Stimulated activated naive B cell treated with anti-CD40 and anti-IgM and Interleukin-4, amounts not matched to agents 10 μg/mL and 1 μg/mL and 100 μg/mL, for 72 hours (primary cell): ENCODE results near the gene QRICH1.

Experiments used
- ATAC-seq, 2 donors: fragments of 150-1000 bp; cut with Tn5 transposase; replicated peaks; 2 replicates each; pipeline ENCODE4 v1.10.0; 2021; ENCODE audit warnings: moderate library complexity in 1 of 2
- DNase-seq: peaks from one replicate; pipeline ENCODE4 v3.0.0; 2021
- H3K27ac Mint-ChIP-seq: one replicate; pipeline ENCODE4 v1.8.0; 2022; ENCODE audit warnings: mild to moderate bottlenecking, mixed read lengths
- H3K27me3 Mint-ChIP-seq, 2 donors: one replicate each; pipeline ENCODE4 v1.8.0; 2022; ENCODE audit warnings: mixed read lengths in 2 of 2
- H3K36me3 Mint-ChIP-seq, 2 donors: one replicate each; pipeline ENCODE4 v1.8.0; 2022; ENCODE audit warnings: mixed read lengths in 2 of 2, mild to moderate bottlenecking in 1 of 2
- H3K4me1 Mint-ChIP-seq, 2 donors: one replicate each; pipeline ENCODE4 v1.8.0; 2022; ENCODE audit warnings: mixed read lengths in 2 of 2, mild to moderate bottlenecking in 1 of 2
- H3K4me3 Mint-ChIP-seq, 2 donors: one replicate each; pipeline ENCODE4 v1.8.0; 2022; ENCODE audit warnings: mild to moderate bottlenecking in 2 of 2, mixed read lengths in 2 of 2, moderate library complexity in 1 of 2
- H3K9me3 Mint-ChIP-seq, 2 donors: one replicate each; pipeline ENCODE4 v1.8.0; 2022; ENCODE audit warnings: mixed read lengths in 2 of 2, mild to moderate bottlenecking in 1 of 2

Gene QRICH1

GRCh38 chr3:49122886-49123545, 29.1 kb upstream of the QRICH1 start:
- Mint-ChIP-seq H3K27me3 (no peaks in the 10 kb centered on the region), H3K4me1 (peaks cover 10 to 23% of the 10 kb centered on the region in 2 donors), H3K36me3 (peaks cover 4 to 6% of the 10 kb centered on the region in 2 donors), H3K27ac (no peak overlapping the region), H3K9me3 (no peaks in the 10 kb centered on the region), H3K4me3 (no peak overlapping the region)
- no peak for DNase-seq
- ATAC-seq: no peak

- no peak overlapping the region for H3K4me3 Mint-ChIP-seq
- no peaks in the 10 kb centered on the region for H3K27me3 Mint-ChIP-seq
- H3K9me3 Mint-ChIP-seq: no peaks in the 10 kb centered on the region
- no peak overlapping the region for H3K27ac Mint-ChIP-seq
- no peak for ATAC-seq
- DNase-seq: no peak
- H3K36me3 Mint-ChIP-seq: peaks cover 8 to 10% of the 10 kb centered on the region in 2 donors
- H3K4me1 Mint-ChIP-seq: peaks cover 10 to 23% of the 10 kb centered on the region in 2 donors
These were observed 28.6 kb upstream of the QRICH1 start for GRCh38 chr3:49122451-49122850.

- peak overlapping the region; percentile 39 to 88 for H3K4me3 Mint-ChIP-seq
- ATAC-seq (no peak), DNase-seq (no peak)
- no peaks in the 10 kb centered on the region for H3K9me3 Mint-ChIP-seq
- H3K27me3 Mint-ChIP-seq: no peaks in the 10 kb centered on the region
- H3K36me3 Mint-ChIP-seq: peaks cover 10% of the 10 kb centered on the region in 2 donors
- H3K4me1 Mint-ChIP-seq: peaks cover 10 to 23% of the 10 kb centered on the region in 2 donors
- H3K27ac Mint-ChIP-seq: peak overlapping the region; percentile 94
These were observed 28.2 kb upstream of the QRICH1 start for GRCh38 chr3:49122022-49122421.

- peaks cover 16% of the 10 kb centered on the region in 2 donors for H3K36me3 Mint-ChIP-seq
- no peak for DNase-seq
- peak overlapping the region; percentile 94 for H3K27ac Mint-ChIP-seq
- H3K27me3 Mint-ChIP-seq: no peaks in the 10 kb centered on the region
- peak overlapping the region; percentile 86 to 88 for H3K4me3 Mint-ChIP-seq
- no peak for ATAC-seq
- H3K4me1 Mint-ChIP-seq: peaks cover 10 to 23% of the 10 kb centered on the region in 2 donors
- no peaks in the 10 kb centered on the region for H3K9me3 Mint-ChIP-seq
These were observed 27.4 kb upstream of the QRICH1 start for GRCh38 chr3:49121132-49121736.

DNA sequence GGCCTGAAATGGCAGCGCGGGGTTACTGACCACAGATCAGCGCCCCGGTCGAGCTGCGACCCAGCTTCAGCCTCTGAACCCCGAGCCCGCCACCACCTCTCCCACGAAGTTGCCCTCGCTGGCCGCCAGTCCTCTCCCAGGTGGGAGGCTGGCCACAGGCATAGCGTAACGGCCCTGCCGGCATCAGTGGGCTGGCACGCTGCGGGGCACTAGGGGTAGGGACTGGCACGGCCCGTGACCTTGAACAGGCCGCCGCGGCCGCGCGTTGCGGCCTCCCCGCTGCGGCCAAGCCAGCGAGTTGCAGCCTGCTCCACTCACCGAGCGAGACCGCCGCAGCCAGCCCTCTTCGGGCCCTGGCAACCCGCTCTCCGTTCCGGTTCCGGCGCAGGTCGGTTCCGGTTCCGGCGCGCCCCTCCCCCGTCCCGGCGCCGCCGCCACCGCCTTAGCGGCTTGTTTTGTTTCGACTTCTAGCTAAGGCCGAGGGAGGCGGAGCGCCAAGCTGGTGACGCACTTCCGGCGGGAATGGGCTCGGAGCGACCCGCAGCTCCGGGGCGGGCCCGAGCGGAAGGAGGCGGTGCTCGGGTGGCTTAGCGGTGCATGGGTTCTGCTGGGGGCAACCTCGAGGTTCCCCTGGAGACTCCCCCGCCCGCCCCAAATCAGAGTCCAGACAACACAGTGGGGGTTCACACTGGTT, 26.7 kb upstream of the QRICH1 start, which contains the start of gene USP19:
Gene USP19 (minus strand): TSS at position 386 of the 694 bp plus-strand sequence. CDS start 1,678 bp downstream, outside the sequence.
- peak; percentile 95 to 96 for ATAC-seq
- Mint-ChIP-seq H3K27me3 (no peaks in the 10 kb centered on the region), H3K4me3 (peak within 1 kb of the TSS; percentile 86 to 88), H3K36me3 (peaks cover 23% of the 10 kb centered on the region in 2 donors), H3K4me1 (peaks cover 11 to 23% of the 10 kb centered on the region in 2 donors), H3K27ac (peak within 1 kb of the TSS; percentile 94), H3K9me3 (no peaks in the 10 kb centered on the region)
- DNase-seq: peak; percentile 93

GRCh38 chr3:49120096-49120437, 26.2 kb upstream of the QRICH1 start:
- Mint-ChIP-seq H3K4me1 (peaks cover 13 to 23% of the 10 kb centered on the region in 2 donors), H3K4me3 (peak overlapping the region; percentile 86 to 88), H3K27ac (peak overlapping the region; percentile 94), H3K36me3 (peaks cover 28% of the 10 kb centered on the region in 2 donors), H3K9me3 (no peaks in the 10 kb centered on the region), H3K27me3 (no peaks in the 10 kb centered on the region)
- DNase-seq (no peak), ATAC-seq (peak; percentile 45 to 50)

- no peaks in the 10 kb centered on the region for H3K9me3 Mint-ChIP-seq
- no peak for ATAC-seq
These were observed 25.6 kb upstream of the QRICH1 start for GRCh38 chr3:49119439-49119838.

DNA sequence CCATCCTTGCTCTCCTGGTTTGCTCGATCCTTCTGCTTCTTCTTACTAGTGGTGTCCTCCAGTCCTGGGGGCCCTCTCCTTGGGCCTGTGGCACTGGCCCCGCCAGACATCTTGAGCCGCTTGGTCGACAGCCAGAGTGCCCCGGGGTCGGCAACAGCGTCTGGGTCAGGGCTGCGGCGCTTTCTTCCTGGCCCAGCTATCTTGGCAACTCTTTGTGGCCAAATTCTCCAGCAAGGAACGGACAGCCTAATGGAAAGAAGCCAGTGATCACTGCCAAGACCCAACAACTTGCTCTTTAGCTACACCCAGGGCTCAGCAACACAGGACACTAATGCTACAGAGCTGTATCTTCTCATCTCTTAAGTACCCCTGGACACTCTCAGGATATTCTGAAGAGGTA, 25.2 kb upstream of the QRICH1 start:
- peaks cover 29 to 31% of the 10 kb centered on the region in 2 donors for H3K36me3 Mint-ChIP-seq
- no peak overlapping the region for H3K27ac Mint-ChIP-seq
- ATAC-seq (no peak), DNase-seq (no peak)
- H3K4me1 Mint-ChIP-seq: peaks cover 13 to 23% of the 10 kb centered on the region in 2 donors
- no peaks in the 10 kb centered on the region for H3K27me3 Mint-ChIP-seq
- no peaks in the 10 kb centered on the region for H3K9me3 Mint-ChIP-seq
- peak overlapping the region in 1 of 2 donors; percentile 86 for H3K4me3 Mint-ChIP-seq

More at GRCh38 chr3:49119439-49119838, 25.6 kb upstream of the QRICH1 start:
- peak overlapping the region; percentile 86 to 88 for H3K4me3 Mint-ChIP-seq
- DNase-seq: no peak
- peaks cover 29 to 31% of the 10 kb centered on the region in 2 donors for H3K36me3 Mint-ChIP-seq
- H3K27ac Mint-ChIP-seq: no peak overlapping the region
- no peaks in the 10 kb centered on the region for H3K27me3 Mint-ChIP-seq
- peaks cover 13 to 23% of the 10 kb centered on the region in 2 donors for H3K4me1 Mint-ChIP-seq

DNA sequence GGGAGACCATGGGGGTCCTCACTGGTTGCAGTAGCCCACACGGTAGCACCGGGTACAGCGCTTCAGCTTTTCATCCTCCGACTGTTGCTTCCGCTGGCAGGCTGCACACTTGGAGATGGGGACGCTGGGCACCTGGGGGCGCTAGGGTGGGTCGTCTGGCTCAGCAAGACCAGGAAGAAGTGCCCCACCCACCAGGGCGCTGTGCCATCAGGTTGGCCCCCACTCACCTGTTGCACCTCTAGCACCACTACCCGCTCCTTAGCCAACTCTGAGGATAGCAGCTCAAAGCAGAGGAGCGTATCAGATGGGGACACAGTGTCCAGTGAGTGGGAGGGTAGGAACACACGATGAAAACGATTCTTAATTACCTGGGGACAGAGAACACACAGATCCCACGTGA, 18.4 kb upstream of the QRICH1 start:
- ATAC-seq (no peak), DNase-seq (no peak)
- Mint-ChIP-seq H3K9me3 (no peaks in the 10 kb centered on the region), H3K27me3 (no peaks in the 10 kb centered on the region), H3K36me3 (peaks cover 51 to 58% of the 10 kb centered on the region in 2 donors), H3K4me3 (no peak overlapping the region), H3K4me1 (peaks cover 0 to 3% of the 10 kb centered on the region in 2 donors), H3K27ac (no peak overlapping the region)

GRCh38 chr3:49111347-49111746, 17.5 kb upstream of the QRICH1 start:
- peaks cover 0 to 3% of the 10 kb centered on the region in 2 donors for H3K4me1 Mint-ChIP-seq
- peaks cover 48 to 54% of the 10 kb centered on the region in 2 donors for H3K36me3 Mint-ChIP-seq
- H3K27me3 Mint-ChIP-seq: no peaks in the 10 kb centered on the region
- no peak overlapping the region for H3K4me3 Mint-ChIP-seq
- ATAC-seq (no peak), DNase-seq (no peak)
- no peak overlapping the region for H3K27ac Mint-ChIP-seq
- H3K9me3 Mint-ChIP-seq: no peaks in the 10 kb centered on the region

GRCh38 chr3:49110780-49111179, 16.9 kb upstream of the QRICH1 start:
- H3K36me3 Mint-ChIP-seq: peaks cover 42 to 49% of the 10 kb centered on the region in 2 donors
- ATAC-seq: no peak
- H3K27me3 Mint-ChIP-seq: no peaks in the 10 kb centered on the region

GRCh38 chr3:49108346-49108745, 14.5 kb upstream of the QRICH1 start:
- ATAC-seq (no peak), DNase-seq (no peak)
- Mint-ChIP-seq H3K27ac (peak overlapping the region; percentile 51), H3K27me3 (no peaks in the 10 kb centered on the region), H3K9me3 (no peaks in the 10 kb centered on the region), H3K36me3 (peaks cover 35 to 46% of the 10 kb centered on the region in 2 donors), H3K4me1 (peaks cover 17 to 20% of the 10 kb centered on the region in 2 donors), H3K4me3 (no peak overlapping the region)

More at GRCh38 chr3:49110780-49111179, 16.9 kb upstream of the QRICH1 start:
- H3K9me3 Mint-ChIP-seq: no peaks in the 10 kb centered on the region
- peak overlapping the region; percentile 71 for H3K27ac Mint-ChIP-seq
- H3K4me3 Mint-ChIP-seq: no peak overlapping the region
- no peak for DNase-seq
- peaks cover 3 to 6% of the 10 kb centered on the region in 2 donors for H3K4me1 Mint-ChIP-seq

DNA sequence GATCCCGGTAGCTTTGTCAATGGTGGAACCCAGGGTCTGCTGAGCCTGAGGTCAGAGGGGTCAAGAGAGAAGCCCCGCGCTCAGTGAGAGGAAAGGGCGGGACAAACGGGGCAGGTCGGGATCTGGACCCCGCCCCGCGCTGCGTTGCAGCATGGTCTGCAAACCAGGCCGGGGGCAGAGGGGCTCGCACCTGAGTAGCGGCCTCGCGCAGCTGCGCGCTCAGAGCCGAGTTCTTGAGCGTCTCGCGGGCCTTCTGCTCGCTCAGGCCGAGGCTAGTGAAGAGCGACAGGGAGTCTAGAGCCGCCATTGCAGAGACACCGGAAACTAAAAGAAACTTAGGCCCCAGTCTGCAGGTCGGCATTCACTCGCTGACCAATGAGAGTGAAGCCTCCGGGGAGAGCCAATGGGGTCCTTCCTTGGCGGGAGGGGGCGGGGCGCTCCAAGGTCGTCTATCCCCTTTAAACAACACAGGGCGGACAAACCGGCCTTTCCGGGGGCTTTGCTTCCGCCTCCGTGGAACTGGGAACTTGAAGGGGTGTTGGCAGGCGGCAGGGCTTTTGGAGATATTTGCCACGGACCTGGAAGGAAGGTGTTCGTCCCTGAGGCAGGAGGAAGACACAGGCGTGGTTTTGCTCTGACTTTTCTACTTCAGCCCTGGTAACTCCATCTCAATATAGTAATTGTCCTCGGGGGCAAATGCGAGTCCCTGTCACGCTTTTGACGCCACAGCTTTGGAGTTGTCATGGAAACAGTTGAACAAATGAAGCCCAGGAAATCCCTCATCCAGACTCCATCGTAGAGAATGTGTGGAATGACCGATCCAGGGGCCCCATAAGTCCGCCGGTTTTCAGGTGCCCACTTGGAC, 10.8 kb upstream of the QRICH1 start, which contains the start of gene QARS1:
Gene QARS1 (minus strand): TSS at position 331 of the 865 bp plus-strand sequence. CDS start 24 bp downstream, at position 307.
- ATAC-seq (peak; percentile 98 to 99), DNase-seq (peak; percentile 85)
- Mint-ChIP-seq H3K9me3 (no peaks in the 10 kb centered on the region), H3K4me3 (peak within 1 kb of the TSS; percentile 92 to 93), H3K27ac (peak within 1 kb of the TSS; percentile 93), H3K36me3 (peaks cover 40 to 55% of the 10 kb centered on the region in 2 donors), H3K27me3 (no peaks in the 10 kb centered on the region), H3K4me1 (peaks cover 20 to 28% of the 10 kb centered on the region in 2 donors)
